CD14-positive monocyte (primary cell): ENCODE measurements around the gene PRAMEF17. TPM values are rescaled to one million over a fixed set of nuclear protein-coding genes. Genes with fewer than 3 reads are reported as not detected.
"Not testable (repeated sequence)": the region's sequence is repeated elsewhere in the genome, so short reads cannot be mapped to it uniquely, and the experiment has no call there.

Source experiments
- DNase-seq, 3 donors: peaks; one replicate each; pipeline ENCODE4 v3.0.0-alpha.2; 2011 to 2022
- H2AFZ ChIP-seq: 2 replicates; pipeline ENCODE4 v1.6.0; 2012; ENCODE audit warnings: mild to moderate bottlenecking, low read depth, low read length, inconsistent platforms; ENCODE audit not compliant: insufficient read depth, poor library complexity, severe bottlenecking
- H3K27ac ChIP-seq, 2 donors: 1 replicate in 1 of 2; 2 replicates in 1 of 2; pipeline ENCODE4 v1.5.1; 2012 to 2013; ENCODE audit warnings: low read length in 2 of 2, control low read depth in 1 of 2, inconsistent platforms in 1 of 2, low read depth in 1 of 2, mild to moderate bottlenecking in 1 of 2
- H3K27me3 ChIP-seq, 2 donors: one replicate each; pipeline versions ENCODE4 v1.6.0 to v1.6.1; 2011 to 2013; ENCODE audit warnings: low read length in 2 of 2; ENCODE audit not compliant: control insufficient read depth in 2 of 2, insufficient read depth in 2 of 2
- H3K36me3 ChIP-seq, 2 donors: replicated peaks in 1 of 2; 1 replicate in 1 of 2; 2 replicates in 1 of 2; pipeline versions ENCODE4 v1.5.1 to v1.6.1; 2012 to 2013; ENCODE audit warnings: low read length in 2 of 2, control low read depth in 1 of 2, inconsistent platforms in 1 of 2, mild to moderate bottlenecking in 1 of 2; ENCODE audit not compliant: insufficient read depth in 2 of 2, control insufficient read depth in 1 of 2
- H3K4me1 ChIP-seq, 2 donors: 1 replicate in 1 of 2; 2 replicates in 1 of 2; pipeline versions ENCODE4 v1.5.1 to v1.6.1; 2012 to 2013; ENCODE audit warnings: low read length in 2 of 2, control low read depth in 1 of 2, inconsistent platforms in 1 of 2, mild to moderate bottlenecking in 1 of 2, moderate library complexity in 1 of 2; ENCODE audit not compliant: insufficient read depth in 2 of 2, control insufficient read depth in 1 of 2
- H3K4me2 ChIP-seq: replicated peaks from 2 replicates; pipeline ENCODE3; 2012; ENCODE audit warnings: low read length, moderate library complexity, mild to moderate bottlenecking; ENCODE audit not compliant: poor library complexity, severe bottlenecking; ENCODE audit errors: extremely low read depth
- H3K4me3 ChIP-seq, 3 experiments: fragments of 200-600 bp in 1 of 3; sonication (generic) in 1 of 3; replicated peaks in 1 of 3; 1 replicate in 2 of 3; 2 replicates in 1 of 3; pipeline ENCODE4 v1.5.1; 2011 to 2013; ENCODE audit warnings: low read length in 3 of 3, mild to moderate bottlenecking in 3 of 3, control low read depth in 2 of 3, low read depth in 2 of 3, inconsistent platforms in 1 of 3, moderate library complexity in 1 of 3
- H3K79me2 ChIP-seq: 2 replicates; pipeline ENCODE4 v1.6.0; 2012; ENCODE audit warnings: mild to moderate bottlenecking, control low read depth, inconsistent platforms, low read length, moderate library complexity; ENCODE audit not compliant: insufficient read depth
- H3K9ac ChIP-seq: 2 replicates; pipeline ENCODE4 v1.6.0; 2017; ENCODE audit warnings: low read length, mild to moderate bottlenecking; ENCODE audit not compliant: insufficient read depth, poor library complexity, severe bottlenecking
- H3K9me3 ChIP-seq, 2 donors: replicated peaks in 1 of 2; 1 replicate in 1 of 2; 2 replicates in 1 of 2; pipeline versions ENCODE4 v1.5.1 to v1.6.1; 2012 to 2013; ENCODE audit warnings: low read length in 2 of 2, control low read depth in 1 of 2; ENCODE audit not compliant: control insufficient read depth in 1 of 2, insufficient read depth in 1 of 2
- H4K20me1 ChIP-seq: 2 replicates; pipeline ENCODE4 v1.6.0; 2012; ENCODE audit warnings: mild to moderate bottlenecking, low read length, control low read depth, moderate library complexity; ENCODE audit not compliant: insufficient read depth
- H3K27ac Mint-ChIP-seq, 7 donors: one replicate each; pipeline ENCODE4 v1.8.0; 2020; ENCODE audit warnings: mild to moderate bottlenecking in 7 of 7, mixed read lengths in 7 of 7, moderate library complexity in 6 of 7, inconsistent platforms in 2 of 7
- H3K27me3 Mint-ChIP-seq, 3 donors: one replicate each; pipeline ENCODE4 v1.8.0; 2021 to 2022; ENCODE audit warnings: low read depth in 3 of 3, mild to moderate bottlenecking in 3 of 3, mixed read lengths in 3 of 3, moderate library complexity in 3 of 3, inconsistent platforms in 1 of 3
- H3K36me3 Mint-ChIP-seq, 2 donors: one replicate each; pipeline ENCODE4 v1.8.0; 2020; ENCODE audit warnings: mixed read lengths in 2 of 2, inconsistent platforms in 1 of 2, mild to moderate bottlenecking in 1 of 2
- H3K4me1 Mint-ChIP-seq: one replicate; pipeline ENCODE4 v1.8.0; 2020; ENCODE audit warnings: mild to moderate bottlenecking, mixed read lengths
- H3K4me3 Mint-ChIP-seq, 2 donors: one replicate each; pipeline ENCODE4 v1.8.0; 2020; ENCODE audit warnings: mild to moderate bottlenecking in 2 of 2, mixed read lengths in 2 of 2, moderate library complexity in 1 of 2
- H3K9me3 Mint-ChIP-seq, 7 donors: one replicate each; pipeline ENCODE4 v1.8.0; 2020 to 2022; ENCODE audit warnings: mixed read lengths in 7 of 7, mild to moderate bottlenecking in 6 of 7, moderate library complexity in 6 of 7, inconsistent platforms in 2 of 7
- WGBS: methylation state at CpG from one replicate; pipeline ENCODE4 v1.1.5; 2013; ENCODE audit warnings: missing lambda C conversion rate; ENCODE audit not compliant: insufficient coverage; 5-methylcytosine and 5-hydroxymethylcytosine counted together
- intact Hi-C, 2 donors: fragments of 100-400 bp; cut with micrococcal nuclease; formaldehyde crosslinking; loops; one replicate each; pipeline versions ENCODE4 v1.15.0 to v1.15.1; 2023
- polyA plus RNA-seq, 3 donors: library from polyadenylated mRNA; depleted of rRNA in 1 of 3; unstranded in 2 of 3; stranded (reverse) in 1 of 3; fragments of 300-500 nt in 2 of 3; fragments of >200 nt in 1 of 3; fragmentation: Illumina TruSeq in 2 of 3; gene quantifications; 1 replicate in 2 of 3; 2 replicates in 1 of 3; pipeline ENCODE4 v1.2.3, GENCODE V29; 2012 to 2021
- TF ChIP-seq, protein P1 (sequence below): fragments of 200-600 bp; IDR thresholded peaks from one replicate; pipeline ENCODE4 v1.8.0; 2022; ENCODE audit warnings: antibody characterized with exemption, mild to moderate bottlenecking

The PRAMEF17 gene
- polyA plus RNA-seq, 3 donors: not detected

DNA sequence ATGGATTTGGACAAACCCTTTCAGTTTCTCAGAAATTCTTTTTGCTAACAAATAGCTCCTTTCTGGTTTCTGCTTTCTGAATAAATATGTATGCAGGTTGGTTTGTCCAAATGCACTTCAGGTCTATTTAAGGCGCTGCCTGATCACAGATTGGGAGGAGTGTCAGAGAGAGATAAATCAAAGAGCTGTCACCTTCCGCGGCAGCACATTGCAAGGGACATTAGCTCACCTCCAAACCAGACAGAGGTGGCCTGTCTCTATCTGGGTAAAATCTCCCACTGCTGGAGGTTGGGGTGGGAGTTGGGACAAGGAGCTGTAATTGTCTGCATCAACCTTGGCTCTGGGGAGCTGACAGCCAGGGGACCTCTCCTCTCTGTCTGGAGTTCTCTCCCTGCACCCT, 46.0 kb downstream of the PRAMEF17 start:
- no peaks in the 10 kb centered on the region for H3K36me3 Mint-ChIP-seq
- no CpG with 5 or more reads among the region's 3 CpGs for WGBS

DNA sequence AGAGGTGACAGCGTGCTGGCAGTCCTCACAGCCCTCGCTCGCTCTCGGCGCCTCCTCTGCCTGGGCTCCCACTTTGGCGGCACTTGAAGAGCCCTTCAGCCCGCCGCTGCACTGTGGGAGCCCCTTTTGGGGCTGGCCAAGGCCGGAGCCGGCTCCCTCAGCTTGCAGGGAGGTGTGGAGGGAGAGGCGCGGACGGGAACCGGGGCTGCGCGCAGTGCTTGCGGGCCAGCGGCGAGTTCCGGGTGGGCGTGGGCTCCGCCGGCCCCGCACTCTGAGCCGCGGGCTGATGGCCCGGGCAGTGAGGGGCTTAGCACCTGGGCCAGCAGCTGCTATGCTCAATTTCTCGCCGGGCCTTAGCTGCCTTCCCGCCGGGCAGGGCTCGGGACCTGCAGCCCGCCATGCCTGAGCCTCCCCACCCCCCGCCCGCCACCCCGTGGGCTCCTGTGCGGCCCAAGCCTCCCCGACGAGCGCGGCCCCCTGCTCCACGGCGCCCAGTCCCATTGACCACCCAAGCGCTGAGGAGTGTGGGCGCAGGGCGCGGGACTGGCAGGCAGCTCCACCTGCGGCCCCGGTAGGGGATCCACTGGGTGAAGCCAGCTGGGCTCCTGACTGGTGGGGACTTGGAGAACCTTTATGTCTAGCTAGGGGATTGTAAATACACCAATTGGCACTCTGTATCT, 49.8 kb downstream of the PRAMEF17 start:
- H3K36me3 ChIP-seq, H3K4me3 ChIP-seq, H3K4me3 Mint-ChIP-seq, H2AFZ ChIP-seq, H3K4me2 ChIP-seq, intact Hi-C loops, H3K9me3 Mint-ChIP-seq, H3K36me3 Mint-ChIP-seq, H3K27ac ChIP-seq, H3K27ac Mint-ChIP-seq, DNase-seq, H3K9ac ChIP-seq, H3K79me2 ChIP-seq, H3K4me1 Mint-ChIP-seq, H3K9me3 ChIP-seq, H3K27me3 Mint-ChIP-seq, H4K20me1 ChIP-seq, H3K4me1 ChIP-seq, H3K27me3 ChIP-seq: not testable (repeated sequence)
- 93% methylated on average over 31 of the region's 49 CpGs for WGBS

More for the DNA sequence above, 46.0 kb downstream of the PRAMEF17 start:
- Histone ChIP-seq H3K4me3 (no peak overlapping the region), H3K79me2 (no peaks in the 10 kb centered on the region), H4K20me1 (no peaks in the 10 kb centered on the region), H3K4me2 (no peak overlapping the region), H3K9me3 (peaks cover 0 to 7% of the 10 kb centered on the region in 2 donors), H3K36me3 (no peaks in the 10 kb centered on the region), H3K9ac (no peak overlapping the region), H2AFZ (no peak overlapping the region), H3K27me3 (no peaks in the 10 kb centered on the region), H3K27ac (no peak overlapping the region), H3K4me1 (no peaks in the 10 kb centered on the region)
- Mint-ChIP-seq H3K4me3 (no peak overlapping the region), H3K27ac (no peak overlapping the region), H3K4me1 (no peaks in the 10 kb centered on the region), H3K9me3 (peaks cover 6 to 15% (median 10%) of the 10 kb centered on the region in 7 donors), H3K27me3 (peaks cover 0 to 6% (median 1%) of the 10 kb centered on the region in 3 donors)
- DNase-seq: no peak
- intact Hi-C loops: no loop called here
- TF ChIP-seq, protein P1, sequence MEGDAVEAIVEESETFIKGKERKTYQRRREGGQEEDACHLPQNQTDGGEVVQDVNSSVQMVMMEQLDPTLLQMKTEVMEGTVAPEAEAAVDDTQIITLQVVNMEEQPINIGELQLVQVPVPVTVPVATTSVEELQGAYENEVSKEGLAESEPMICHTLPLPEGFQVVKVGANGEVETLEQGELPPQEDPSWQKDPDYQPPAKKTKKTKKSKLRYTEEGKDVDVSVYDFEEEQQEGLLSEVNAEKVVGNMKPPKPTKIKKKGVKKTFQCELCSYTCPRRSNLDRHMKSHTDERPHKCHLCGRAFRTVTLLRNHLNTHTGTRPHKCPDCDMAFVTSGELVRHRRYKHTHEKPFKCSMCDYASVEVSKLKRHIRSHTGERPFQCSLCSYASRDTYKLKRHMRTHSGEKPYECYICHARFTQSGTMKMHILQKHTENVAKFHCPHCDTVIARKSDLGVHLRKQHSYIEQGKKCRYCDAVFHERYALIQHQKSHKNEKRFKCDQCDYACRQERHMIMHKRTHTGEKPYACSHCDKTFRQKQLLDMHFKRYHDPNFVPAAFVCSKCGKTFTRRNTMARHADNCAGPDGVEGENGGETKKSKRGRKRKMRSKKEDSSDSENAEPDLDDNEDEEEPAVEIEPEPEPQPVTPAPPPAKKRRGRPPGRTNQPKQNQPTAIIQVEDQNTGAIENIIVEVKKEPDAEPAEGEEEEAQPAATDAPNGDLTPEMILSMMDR: no peak

Other genes starting within 250 kb of the PRAMEF17 start
- gene PRAMEF26, start 233.6 kb upstream of the PRAMEF17 start, polyA plus RNA-seq: not detected
- not detected for gene HNRNPCL4, start 224.0 kb upstream of the PRAMEF17 start, polyA plus RNA-seq
- gene PRAMEF9, start 217.8 kb upstream of the PRAMEF17 start, polyA plus RNA-seq: not detected
- not detected for gene PRAMEF13, start 188.2 kb upstream of the PRAMEF17 start, polyA plus RNA-seq
- gene PRAMEF18, start 163.5 kb upstream of the PRAMEF17 start, polyA plus RNA-seq: not detected
- not detected for gene PRAMEF5, start 135.4 kb upstream of the PRAMEF17 start, polyA plus RNA-seq
- not detected for gene PRAMEF8, start 104.5 kb upstream of the PRAMEF17 start, polyA plus RNA-seq
- not detected for gene PRAMEF33, start 86.1 kb upstream of the PRAMEF17 start, polyA plus RNA-seq
- gene PRAMEF15, start 74.1 kb upstream of the PRAMEF17 start, polyA plus RNA-seq: not detected
- gene PRAMEF14, start 42.5 kb upstream of the PRAMEF17 start, polyA plus RNA-seq: not detected
- not detected for gene PRAMEF19, start 17.7 kb upstream of the PRAMEF17 start, polyA plus RNA-seq
- not detected for gene PRAMEF20, start 20.8 kb downstream of the PRAMEF17 start, polyA plus RNA-seq
- not detected for gene LRRC38, start 124.4 kb downstream of the PRAMEF17 start, polyA plus RNA-seq
- gene PDPN, start 194.2 kb downstream of the PRAMEF17 start, polyA plus RNA-seq: not detected